Measurements from ENCODE around the gene PTPRU.

GRCh38 chr1:29344336-29344735 lies 108.0 kb downstream of the PTPRU start:
- TF ChIP-seq CTCF (IDR thresholded peaks at IDR 0.05) = no peak
- no peak for TF ChIP-seq TAF1 (IDR thresholded peaks at IDR 0.05; ENCODE audit: borderline replicate concordance, low read depth, low read length)
- no peak for TF ChIP-seq RAD21 (IDR thresholded peaks at IDR 0.05; ENCODE audit: low read length)
- TF ChIP-seq YY1 (IDR thresholded peaks at IDR 0.05; ENCODE audit: low read depth) = no peak
- TF ChIP-seq JUND (IDR thresholded peaks at IDR 0.05) = no peak
- no peak for TF ChIP-seq EP300 (IDR thresholded peaks at IDR 0.05; ENCODE audit: borderline replicate concordance in 1 of 2, low read depth in 1 of 2, low read length in 1 of 2)
- TF ChIP-seq SMC3 (IDR thresholded peaks at IDR 0.05; ENCODE audit: low read depth, low read length) = no peak
- no peak for TF ChIP-seq TEAD4 (IDR thresholded peaks at IDR 0.05; ENCODE audit: borderline replicate concordance, insufficient read depth)
- TF ChIP-seq EZH2phosphoT487 (IDR thresholded peaks at IDR 0.05; ENCODE audit: borderline replicate concordance, low read depth) = no peak
- TF ChIP-seq MAX (IDR thresholded peaks at IDR 0.05; ENCODE audit: low read depth) = no peak
- TF ChIP-seq GABPA (IDR thresholded peaks at IDR 0.05; ENCODE audit: low read depth) = no peak
- no peak for TF ChIP-seq USF2 (IDR thresholded peaks at IDR 0.05; ENCODE audit: borderline replicate concordance, low read depth, low read length)

Data from SK-N-SH (cell line).